ENCODE results near the gene ADGRB3.

ADGRB3 gene

GRCh38 chr6:69155467-69155866, 520.4 kb downstream of the ADGRB3 start:
- DNase-seq: no peak

- DNase-seq: no peak
Observed at GRCh38 chr6:69162811-69163210, 527.7 kb downstream of the ADGRB3 start.

- DNase-seq: no peak
Observed at GRCh38 chr6:69164564-69165229, 529.6 kb downstream of the ADGRB3 start.

- DNase-seq: no peak
Observed at GRCh38 chr6:69179681-69180080, 544.6 kb downstream of the ADGRB3 start.

GRCh38 chr6:69180361-69181067, 545.4 kb downstream of the ADGRB3 start:
- DNase-seq: no peak

- DNase-seq: no peak
Observed at GRCh38 chr6:69181964-69182363, 546.9 kb downstream of the ADGRB3 start.

GRCh38 chr6:69185276-69185675, 550.2 kb downstream of the ADGRB3 start:
- DNase-seq: no peak

GRCh38 chr6:69202768-69203167, 567.7 kb downstream of the ADGRB3 start:
- no peak for DNase-seq

- no peak for DNase-seq
Observed at GRCh38 chr6:69216127-69216526, 581.0 kb downstream of the ADGRB3 start.

GRCh38 chr6:69217343-69217742, 582.3 kb downstream of the ADGRB3 start:
- no peak for DNase-seq

GRCh38 chr6:69220375-69220774, 585.3 kb downstream of the ADGRB3 start:
- no peak for DNase-seq

GRCh38 chr6:69232008-69232407, 596.9 kb downstream of the ADGRB3 start:
- no peak for DNase-seq

GRCh38 chr6:69232496-69232895, 597.4 kb downstream of the ADGRB3 start:
- DNase-seq: no peak

- no peak for DNase-seq
Observed at GRCh38 chr6:69232911-69233448, 597.9 kb downstream of the ADGRB3 start.

- no peak for DNase-seq
Observed at GRCh38 chr6:69238067-69238466, 603.0 kb downstream of the ADGRB3 start.

GRCh38 chr6:69246983-69247382, 611.9 kb downstream of the ADGRB3 start:
- no peak for DNase-seq

- no peak for DNase-seq
Observed at GRCh38 chr6:69261010-69261409, 625.9 kb downstream of the ADGRB3 start.

GRCh38 chr6:69263297-69263696, 628.2 kb downstream of the ADGRB3 start:
- DNase-seq: no peak

- DNase-seq: no peak
Observed at GRCh38 chr6:69265090-69265489, 630.0 kb downstream of the ADGRB3 start.

- DNase-seq: no peak
Observed at GRCh38 chr6:69265706-69266105, 630.6 kb downstream of the ADGRB3 start.

- DNase-seq: no peak
Observed at GRCh38 chr6:69276204-69276603, 641.1 kb downstream of the ADGRB3 start.

- no peak for DNase-seq
Observed at GRCh38 chr6:69279805-69280204, 644.7 kb downstream of the ADGRB3 start.

- no peak for DNase-seq
Observed at GRCh38 chr6:69280858-69281257, 645.8 kb downstream of the ADGRB3 start.

- DNase-seq: no peak
Observed at GRCh38 chr6:69284176-69284730, 649.2 kb downstream of the ADGRB3 start.

All from NCI-H2171 (cell line).